Measurements from ENCODE around the gene RHBDL2. TPM values are rescaled to one million over a fixed set of nuclear protein-coding genes. Genes with fewer than 3 reads are reported as not detected.

The RHBDL2 gene
- total RNA-seq (2021; ENCODE audit: unreplicated experiment) (7.1 TPM), Bru-seq, nascent RNA (percentile 49 among the genes with signal in this experiment), BruChase-seq, experiment 1, labeled RNA remaining after a 2-hour chase (percentile 45 among the genes with signal in this experiment), BruChase-seq, experiment 2, labeled RNA remaining after a 6-hour chase (percentile 48 among the genes with signal in this experiment)
- 26.1 TPM for polyA plus RNA-seq (2012; ENCODE audit: insufficient read length)
- long read RNA-seq, transcript RHBDL2-202 (8 exons, 1,837 nt) = major isoform, 9 of 13 reads
- long read RNA-seq, partial matches to known transcripts = 1 of 13 reads
- long read RNA-seq, other reads (novel, unspliced or antisense) = 3 of 13 reads

DNA sequence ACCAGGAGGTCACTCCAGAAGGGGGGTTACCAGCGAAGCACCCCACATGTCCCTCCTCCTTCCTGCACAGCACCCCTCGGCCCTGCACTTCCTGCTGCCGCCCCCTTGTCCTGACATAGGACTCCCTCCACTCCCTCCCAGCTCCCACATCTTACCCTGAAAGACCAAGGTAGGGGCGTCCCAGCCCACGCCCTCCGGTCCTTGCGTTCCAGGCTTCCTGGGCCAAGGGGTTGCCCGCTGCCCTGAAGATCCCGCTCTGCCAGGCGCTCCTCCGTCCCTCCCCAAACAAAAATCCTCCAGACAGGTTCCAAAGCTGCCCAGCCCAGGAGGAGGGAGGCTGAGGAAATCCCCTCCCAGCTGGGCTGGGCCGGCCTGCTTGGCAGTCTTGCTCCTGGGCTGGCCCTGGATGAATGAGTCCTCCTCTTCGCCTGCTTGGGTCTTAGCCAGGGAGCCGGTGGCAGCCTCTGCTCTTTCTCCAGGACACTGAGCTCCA, at the start of gene RHBDL2:
Gene RHBDL2, minus strand, starts transcription at position 304 of the 493 bp plus-strand sequence. CDS start 22,618 bp downstream, outside the sequence.
- ChIA-PET POLR2A (no interaction called here), CTCF (interaction anchor here (0.6 kb wide), 1 partner anchor 70 kb away, joined by 3 read pairs; no protein-coding TSS in a partner anchor)
- in situ Hi-C loops (cut with HindIII; ENCODE audit: low pct_unique_long_range_greater_than_20kb, low sequenced_read_pairs) = no loop called here
- no TSS peak for BruUV-seq (replicated peaks)
- intact Hi-C loops (cut with micrococcal nuclease; ENCODE audit: unreplicated experiment) = no loop called here
- TF ChIP-seq TCF7L2 (IDR thresholded peaks at IDR 0.05; ENCODE audit: low read depth, low read length) (no peak), SIN3A (IDR thresholded peaks at IDR 0.05; ENCODE audit: borderline replicate concordance, insufficient read depth, low read depth, low read length) (no peak), POLR2AphosphoS5 (IDR thresholded peaks at IDR 0.05; ENCODE audit: low read depth, low read length) (no peak)
- TF ChIP-seq, protein P1, sequence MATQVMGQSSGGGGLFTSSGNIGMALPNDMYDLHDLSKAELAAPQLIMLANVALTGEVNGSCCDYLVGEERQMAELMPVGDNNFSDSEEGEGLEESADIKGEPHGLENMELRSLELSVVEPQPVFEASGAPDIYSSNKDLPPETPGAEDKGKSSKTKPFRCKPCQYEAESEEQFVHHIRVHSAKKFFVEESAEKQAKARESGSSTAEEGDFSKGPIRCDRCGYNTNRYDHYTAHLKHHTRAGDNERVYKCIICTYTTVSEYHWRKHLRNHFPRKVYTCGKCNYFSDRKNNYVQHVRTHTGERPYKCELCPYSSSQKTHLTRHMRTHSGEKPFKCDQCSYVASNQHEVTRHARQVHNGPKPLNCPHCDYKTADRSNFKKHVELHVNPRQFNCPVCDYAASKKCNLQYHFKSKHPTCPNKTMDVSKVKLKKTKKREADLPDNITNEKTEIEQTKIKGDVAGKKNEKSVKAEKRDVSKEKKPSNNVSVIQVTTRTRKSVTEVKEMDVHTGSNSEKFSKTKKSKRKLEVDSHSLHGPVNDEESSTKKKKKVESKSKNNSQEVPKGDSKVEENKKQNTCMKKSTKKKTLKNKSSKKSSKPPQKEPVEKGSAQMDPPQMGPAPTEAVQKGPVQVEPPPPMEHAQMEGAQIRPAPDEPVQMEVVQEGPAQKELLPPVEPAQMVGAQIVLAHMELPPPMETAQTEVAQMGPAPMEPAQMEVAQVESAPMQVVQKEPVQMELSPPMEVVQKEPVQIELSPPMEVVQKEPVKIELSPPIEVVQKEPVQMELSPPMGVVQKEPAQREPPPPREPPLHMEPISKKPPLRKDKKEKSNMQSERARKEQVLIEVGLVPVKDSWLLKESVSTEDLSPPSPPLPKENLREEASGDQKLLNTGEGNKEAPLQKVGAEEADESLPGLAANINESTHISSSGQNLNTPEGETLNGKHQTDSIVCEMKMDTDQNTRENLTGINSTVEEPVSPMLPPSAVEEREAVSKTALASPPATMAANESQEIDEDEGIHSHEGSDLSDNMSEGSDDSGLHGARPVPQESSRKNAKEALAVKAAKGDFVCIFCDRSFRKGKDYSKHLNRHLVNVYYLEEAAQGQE (IDR thresholded peaks at IDR 0.05; ENCODE audit: insufficient read depth in 1 of 2, low read depth in 2 of 2, low read length in 1 of 2) = no peak
- TF ChIP-seq, protein P2, sequence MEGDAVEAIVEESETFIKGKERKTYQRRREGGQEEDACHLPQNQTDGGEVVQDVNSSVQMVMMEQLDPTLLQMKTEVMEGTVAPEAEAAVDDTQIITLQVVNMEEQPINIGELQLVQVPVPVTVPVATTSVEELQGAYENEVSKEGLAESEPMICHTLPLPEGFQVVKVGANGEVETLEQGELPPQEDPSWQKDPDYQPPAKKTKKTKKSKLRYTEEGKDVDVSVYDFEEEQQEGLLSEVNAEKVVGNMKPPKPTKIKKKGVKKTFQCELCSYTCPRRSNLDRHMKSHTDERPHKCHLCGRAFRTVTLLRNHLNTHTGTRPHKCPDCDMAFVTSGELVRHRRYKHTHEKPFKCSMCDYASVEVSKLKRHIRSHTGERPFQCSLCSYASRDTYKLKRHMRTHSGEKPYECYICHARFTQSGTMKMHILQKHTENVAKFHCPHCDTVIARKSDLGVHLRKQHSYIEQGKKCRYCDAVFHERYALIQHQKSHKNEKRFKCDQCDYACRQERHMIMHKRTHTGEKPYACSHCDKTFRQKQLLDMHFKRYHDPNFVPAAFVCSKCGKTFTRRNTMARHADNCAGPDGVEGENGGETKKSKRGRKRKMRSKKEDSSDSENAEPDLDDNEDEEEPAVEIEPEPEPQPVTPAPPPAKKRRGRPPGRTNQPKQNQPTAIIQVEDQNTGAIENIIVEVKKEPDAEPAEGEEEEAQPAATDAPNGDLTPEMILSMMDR (IDR thresholded peaks at IDR 0.05) = no peak
- H3K4me3 ChIP-seq (ENCODE audit: low read depth in 2 of 2, low read length in 2 of 2) = peak within 1 kb of the TSS; percentile 44 to 65
- H3K27ac ChIP-seq (ENCODE audit: low read length) = peak within 1 kb of the TSS; percentile 71
- no peaks in the 10 kb centered on the region for H3K9me3 ChIP-seq (ENCODE audit: control insufficient read depth, insufficient read depth, low read depth, low read length)
- DNase-seq (ENCODE audit: low read depth, low spot score) = no peak
- H3K27me3 ChIP-seq (ENCODE audit: control insufficient read depth, insufficient read depth, low read length) = no peaks in the 10 kb centered on the region
- H3K36me3 ChIP-seq (ENCODE audit: control insufficient read depth, insufficient read depth, low read length) = no peaks in the 10 kb centered on the region
- peak; percentile 91 for ATAC-seq
- H3K4me1 ChIP-seq (ENCODE audit: control insufficient read depth, insufficient read depth, low read length) = peaks cover 5% of the 10 kb centered on the region; the same call in 1 of the 2 replicates

GRCh38 chr1:38990738-38991637, 49.4 kb upstream of the RHBDL2 start, which contains the start of gene AKIRIN1:
TSS of gene AKIRIN1 (plus strand) at chr1:38991276. CDS start at chr1:38991381, 105 bp downstream.
- Histone ChIP-seq H3K27me3 (ENCODE audit: control insufficient read depth, insufficient read depth, low read length) (no peaks in the 10 kb centered on the region), H3K4me1 (ENCODE audit: control insufficient read depth, insufficient read depth, low read length) (peaks cover 28% of the 10 kb centered on the region), H3K36me3 (ENCODE audit: control insufficient read depth, insufficient read depth, low read length) (peaks cover 4% of the 10 kb centered on the region; the same call in 1 of the 2 replicates), H3K4me3 (ENCODE audit: low read depth in 2 of 2, low read length in 2 of 2) (peak within 1 kb of the TSS; percentile 74 to 86), H3K9me3 (ENCODE audit: control insufficient read depth, insufficient read depth, low read depth, low read length) (no peaks in the 10 kb centered on the region), H3K27ac (ENCODE audit: low read length) (peak within 1 kb of the TSS; percentile 86)
- BruUV-seq (replicated peaks) = no TSS peak
- ATAC-seq (peak; percentile 97), DNase-seq (ENCODE audit: low read depth, low spot score) (peak; percentile 76)
- POLR2A ChIA-PET = interaction anchor here (1.1 kb wide), 1 partner anchor 35 kb away, joined by 3 read pairs; the partner anchor contains the start of gene NDUFS5
- CTCF ChIA-PET = no interaction called here
- TF ChIP-seq TCF7L2 (IDR thresholded peaks at IDR 0.05; ENCODE audit: low read depth, low read length) = peak; percentile 45; the same call in 1 of the 2 replicates
- TF ChIP-seq, protein P2 (IDR thresholded peaks at IDR 0.05) = no peak
- TF ChIP-seq, protein P1 (IDR thresholded peaks at IDR 0.05; ENCODE audit: insufficient read depth in 1 of 2, low read depth in 2 of 2, low read length in 1 of 2) = 0 out of 4 replicates have a peak, but pooled peaks of 1 of the 2 experiments have one; percentile 52
- TF ChIP-seq POLR2AphosphoS5 (IDR thresholded peaks at IDR 0.05; ENCODE audit: low read depth, low read length) = peak; percentile 91
- peak; percentile 92; the same call in 1 of the 2 replicates for TF ChIP-seq SIN3A (IDR thresholded peaks at IDR 0.05; ENCODE audit: borderline replicate concordance, insufficient read depth, low read depth, low read length)
- intact Hi-C loops (cut with micrococcal nuclease; ENCODE audit: unreplicated experiment) = no loop called here
- in situ Hi-C loops (cut with HindIII; ENCODE audit: low pct_unique_long_range_greater_than_20kb, low sequenced_read_pairs) = no loop called here
